HG03432 (cell line): ENCODE measurements around the gene IQCK.
"Not testable (repeated sequence)": the region's sequence is repeated elsewhere in the genome, so short reads cannot be mapped to it uniquely, and the experiment has no call there.

ENCODE experiments used
- ATAC-seq: cut with Tn5 transposase; IDR thresholded peaks from one replicate; pipeline ENCODE4 v1.9.1; 2021; ENCODE audit warnings: mild to moderate bottlenecking, moderate library complexity; ENCODE audit not compliant: unreplicated experiment

The IQCK gene

GRCh38 chr16:19717741-19718623, at the start of gene IQCK, which contains the start of gene KNOP1:
TSS of gene IQCK (plus strand) at chr16:19718271. CDS start at chr16:19718307, 36 bp downstream.
TSS of gene KNOP1 (minus strand) at chr16:19718227. CDS start at chr16:19715035, 3,192 bp downstream.
- peak; percentile 97 for ATAC-seq

DNA sequence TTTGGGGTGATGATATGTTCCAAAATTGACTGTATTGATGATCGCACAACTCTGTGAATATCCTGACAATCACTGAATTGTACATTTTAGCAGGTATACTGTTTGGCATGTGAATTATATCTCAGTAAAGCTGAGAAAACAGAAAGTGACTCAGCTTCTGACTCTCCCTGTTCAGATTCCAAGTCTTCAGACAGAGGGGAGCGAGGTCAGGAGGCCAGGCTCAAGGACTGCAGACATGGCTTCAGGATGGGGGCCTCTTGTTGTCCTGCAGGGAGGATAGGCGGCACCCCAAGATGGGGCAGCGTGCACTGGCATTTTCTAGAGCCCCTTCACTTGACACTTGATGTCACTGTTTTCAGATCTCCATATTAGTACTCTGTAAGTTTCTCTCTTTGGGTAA, 45.7 kb upstream of the IQCK start:
- no peak for ATAC-seq

GRCh38 chr16:19674485-19674884, 43.6 kb upstream of the IQCK start:
- ATAC-seq, result no peak

GRCh38 chr16:19677402-19677801, 40.7 kb upstream of the IQCK start:
- no peak for ATAC-seq

GRCh38 chr16:19678804-19679203, 39.3 kb upstream of the IQCK start:
- no peak for ATAC-seq

DNA sequence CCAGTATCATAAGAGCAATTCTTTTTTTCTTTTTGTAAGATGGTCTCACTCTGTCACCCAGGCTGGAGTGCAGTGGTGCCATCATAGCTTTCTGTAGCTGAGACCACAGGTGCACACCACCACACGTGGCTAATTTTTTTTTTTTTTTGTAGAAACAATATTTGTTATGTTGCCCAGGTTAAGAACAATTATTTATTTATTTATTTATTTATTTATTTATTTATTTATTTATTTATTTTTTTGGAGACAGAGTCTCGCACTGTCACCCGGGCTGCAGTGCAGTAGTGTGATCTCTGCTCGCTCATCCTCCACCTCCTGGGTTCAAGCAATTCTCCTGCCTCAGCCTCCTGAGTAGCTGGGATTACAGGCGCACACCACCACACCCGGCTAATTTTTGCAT, 38.8 kb upstream of the IQCK start:
- not testable (repeated sequence) for ATAC-seq

DNA sequence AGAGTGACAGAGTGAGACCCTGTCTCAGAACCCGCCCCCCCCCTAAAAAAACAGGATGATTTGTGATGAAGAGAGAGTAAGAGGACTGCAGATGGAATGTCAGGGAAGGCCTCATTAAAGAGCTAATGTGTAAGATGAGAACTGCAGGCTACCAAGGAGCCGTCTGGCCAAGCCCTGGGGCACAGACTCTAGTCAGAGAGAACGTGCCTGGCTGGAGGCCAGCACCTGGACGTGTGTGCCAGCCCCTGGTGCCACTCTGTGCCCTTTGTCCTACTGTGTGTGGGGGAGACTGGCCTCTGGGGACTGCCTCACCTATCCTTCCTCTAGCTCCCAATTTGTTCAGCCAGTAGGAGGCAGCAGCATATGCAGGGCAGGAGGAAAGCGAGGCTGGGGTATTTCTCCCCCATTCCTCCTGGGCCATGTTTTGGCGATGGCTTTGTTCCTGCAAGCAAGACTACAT, 37.2 kb upstream of the IQCK start:
- ATAC-seq, result no peak

GRCh38 chr16:19681637-19682036, 36.4 kb upstream of the IQCK start:
- ATAC-seq, result no peak

- ATAC-seq, result no peak
Measured at GRCh38 chr16:19683453-19684236, 34.4 kb upstream of the IQCK start.

DNA sequence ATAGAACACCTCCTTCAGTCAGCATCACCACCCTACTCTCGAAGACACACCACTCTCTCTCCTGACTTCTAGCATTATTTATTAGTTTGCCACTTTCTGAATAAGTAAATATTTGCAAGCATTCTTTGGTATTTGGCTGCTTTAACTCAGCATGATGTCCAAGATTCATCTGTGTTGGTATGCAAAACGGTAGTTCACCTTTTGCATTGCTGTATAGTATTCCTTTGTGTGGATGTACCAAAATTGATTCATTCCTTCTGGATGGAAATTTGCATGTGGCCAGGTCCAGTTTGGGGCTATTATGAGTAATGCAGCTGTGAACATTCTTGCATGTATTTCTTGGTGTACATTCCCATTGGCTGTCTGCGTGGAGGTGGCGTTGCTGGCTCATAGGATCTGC, 32.9 kb upstream of the IQCK start:
- ATAC-seq, result no peak

GRCh38 chr16:19687279-19687678, 30.8 kb upstream of the IQCK start:
- no peak for ATAC-seq

GRCh38 chr16:19688396-19689024, 29.6 kb upstream of the IQCK start:
- ATAC-seq, result no peak

GRCh38 chr16:19689342-19689741, 28.7 kb upstream of the IQCK start:
- ATAC-seq, result no peak

DNA sequence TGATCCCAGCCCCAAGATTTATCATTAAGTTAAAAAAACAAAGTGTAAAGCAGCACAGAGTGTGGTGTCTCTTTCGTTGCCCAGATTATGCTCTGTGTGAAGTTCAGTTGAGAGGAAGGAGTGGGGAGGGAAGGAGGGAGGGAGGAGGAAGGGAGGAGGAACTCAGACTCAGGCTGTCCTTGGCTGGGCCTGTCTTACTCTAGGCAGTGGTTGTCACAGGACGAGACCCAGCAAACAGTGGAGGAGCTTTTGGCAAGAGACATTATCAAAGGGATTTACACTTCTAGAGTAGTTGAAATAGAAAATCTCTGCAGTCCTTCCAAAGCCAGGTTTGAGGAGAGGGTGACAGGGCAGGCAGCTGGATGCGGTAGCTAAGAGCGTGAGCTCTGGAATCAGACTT, 27.9 kb upstream of the IQCK start:
- no peak for ATAC-seq

DNA sequence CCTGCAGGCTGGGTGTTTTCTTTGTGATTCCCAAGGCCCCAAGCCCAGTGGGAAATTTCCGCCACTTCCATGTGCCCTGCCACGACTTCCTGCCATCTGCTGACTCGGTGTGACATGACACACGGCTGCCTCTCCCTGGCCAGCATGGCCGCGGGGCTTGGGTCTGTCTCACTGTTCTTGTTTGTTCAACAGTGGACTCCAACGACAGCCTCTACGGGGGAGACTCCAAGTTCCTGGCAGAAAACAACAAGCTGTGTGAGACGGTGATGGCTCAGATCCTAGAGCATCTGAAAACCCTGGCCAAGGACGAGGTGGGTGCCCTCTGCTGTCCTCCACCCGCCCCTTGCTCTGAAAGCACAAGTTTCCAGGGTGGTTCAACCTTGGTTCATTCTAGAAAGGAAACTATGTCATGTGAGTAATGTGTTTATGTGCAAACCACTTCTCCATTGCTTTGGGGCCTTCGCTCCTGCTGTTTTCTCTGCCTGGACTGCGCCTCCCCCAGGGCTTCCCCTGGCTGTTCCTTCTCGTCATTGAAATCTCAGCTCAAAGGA, 26.8 kb upstream of the IQCK start:
- no peak for ATAC-seq

- no peak for ATAC-seq
Measured at GRCh38 chr16:19694989-19695388, 23.1 kb upstream of the IQCK start.

GRCh38 chr16:19696328-19696727, 21.7 kb upstream of the IQCK start:
- ATAC-seq, result no peak

GRCh38 chr16:19696961-19697360, 21.1 kb upstream of the IQCK start:
- ATAC-seq, result no peak

DNA sequence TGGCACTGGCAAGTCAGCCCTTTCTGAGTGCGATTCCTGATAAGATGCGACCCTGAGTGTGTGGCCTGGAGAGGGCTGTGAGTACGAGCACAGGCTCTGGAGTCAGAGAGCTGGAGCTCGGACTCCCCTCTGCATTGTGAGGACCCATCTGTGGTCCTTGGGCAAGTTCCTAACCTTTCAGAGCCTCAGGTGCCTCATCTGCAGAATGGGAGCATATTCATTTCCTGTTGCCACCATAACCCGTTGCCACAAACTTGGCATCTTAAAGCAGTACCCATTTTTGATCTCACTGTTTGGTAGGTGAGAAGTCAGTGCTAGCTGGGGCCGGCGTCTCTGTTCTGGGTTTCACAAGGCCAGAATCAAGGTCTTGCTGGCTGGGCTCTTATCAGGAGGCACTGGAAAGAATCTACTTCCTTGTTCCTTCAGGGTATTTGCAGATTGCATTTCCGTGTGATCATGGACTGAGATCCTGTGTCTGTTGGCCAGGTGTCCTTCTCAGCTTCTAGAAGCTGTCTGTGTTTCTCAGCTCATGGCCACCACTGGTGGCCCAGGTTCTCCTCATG, 20.2 kb upstream of the IQCK start:
- ATAC-seq, result no peak
